Osteocyte (in vitro differentiated cells): ENCODE measurements around the gene OTUD7B. TPM values are rescaled to one million over a fixed set of nuclear protein-coding genes. Genes with fewer than 3 reads are reported as not detected.
A peak's percentile ranks its signal among the peaks of the same experiment; 100 is the strongest.

Experiments used
- DNase-seq: peaks from one replicate; pipeline ENCODE4 v3.0.0; 2021; ENCODE audit warnings: mixed read lengths; ENCODE audit not compliant: unreplicated experiment; ENCODE audit errors: extremely low spot score
- H3K27ac Mint-ChIP-seq: one replicate; pipeline ENCODE4 v1.8.0; 2021; ENCODE audit warnings: mild to moderate bottlenecking, mixed read lengths; ENCODE audit not compliant: unreplicated experiment
- H3K27me3 Mint-ChIP-seq: one replicate; pipeline ENCODE4 v1.8.0; 2021; ENCODE audit warnings: mixed read lengths; ENCODE audit not compliant: unreplicated experiment
- H3K36me3 Mint-ChIP-seq: one replicate; pipeline ENCODE4 v1.8.0; 2021; ENCODE audit warnings: mixed read lengths; ENCODE audit not compliant: unreplicated experiment
- H3K4me1 Mint-ChIP-seq: one replicate; pipeline ENCODE4 v1.8.0; 2021; ENCODE audit warnings: mixed read lengths; ENCODE audit not compliant: unreplicated experiment
- H3K4me3 Mint-ChIP-seq: one replicate; pipeline ENCODE4 v1.8.0; 2021; ENCODE audit warnings: mild to moderate bottlenecking, moderate library complexity, mixed read lengths; ENCODE audit not compliant: unreplicated experiment
- H3K9me3 Mint-ChIP-seq: one replicate; pipeline ENCODE4 v1.8.0; 2021; ENCODE audit warnings: mixed read lengths; ENCODE audit not compliant: unreplicated experiment
- total RNA-seq: library from RNA; stranded (reverse); gene quantifications from 2 replicates; pipeline ENCODE4 v1.2.1, GENCODE V29; 2021
- TF ChIP-seq, protein P1 (sequence below): fragments of 200-600 bp; sonication (generic); IDR thresholded peaks from 2 replicates; pipeline ENCODE4 v1.5.0; 2021; ENCODE audit warnings: antibody characterized with exemption, mild to moderate bottlenecking, moderate library complexity

Gene OTUD7B
- total RNA-seq, 1 donor from 2014 or later: 25.1 TPM

DNA sequence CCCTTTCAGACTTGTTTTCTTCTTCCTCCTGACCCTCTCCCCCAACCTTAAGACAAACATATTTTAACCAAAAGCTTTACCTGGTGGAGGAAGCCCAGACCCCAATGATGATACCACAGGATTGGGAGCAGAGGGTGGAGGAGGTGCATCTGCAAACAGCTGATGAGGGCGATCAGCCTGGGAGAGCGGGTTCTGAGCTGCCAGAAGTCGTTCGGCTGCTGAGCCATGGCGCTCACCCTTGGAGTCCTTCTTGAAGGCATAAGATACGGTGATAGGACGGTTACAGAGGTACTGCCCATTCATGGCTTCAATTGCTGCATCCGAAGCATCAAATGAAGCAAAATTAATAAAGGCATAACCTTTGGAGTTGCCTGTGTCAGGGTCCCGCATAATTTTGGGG lies 84.2 kb downstream of the OTUD7B start:
- Mint-ChIP-seq H3K27me3 (no peaks in the 10 kb centered on the region), H3K4me1 (peaks cover 31% of the 10 kb centered on the region), H3K27ac (no peak overlapping the region), H3K4me3 (peak overlapping the region; percentile 95), H3K9me3 (no peaks in the 10 kb centered on the region), H3K36me3 (peaks cover 42% of the 10 kb centered on the region)
- TF ChIP-seq, protein P1, sequence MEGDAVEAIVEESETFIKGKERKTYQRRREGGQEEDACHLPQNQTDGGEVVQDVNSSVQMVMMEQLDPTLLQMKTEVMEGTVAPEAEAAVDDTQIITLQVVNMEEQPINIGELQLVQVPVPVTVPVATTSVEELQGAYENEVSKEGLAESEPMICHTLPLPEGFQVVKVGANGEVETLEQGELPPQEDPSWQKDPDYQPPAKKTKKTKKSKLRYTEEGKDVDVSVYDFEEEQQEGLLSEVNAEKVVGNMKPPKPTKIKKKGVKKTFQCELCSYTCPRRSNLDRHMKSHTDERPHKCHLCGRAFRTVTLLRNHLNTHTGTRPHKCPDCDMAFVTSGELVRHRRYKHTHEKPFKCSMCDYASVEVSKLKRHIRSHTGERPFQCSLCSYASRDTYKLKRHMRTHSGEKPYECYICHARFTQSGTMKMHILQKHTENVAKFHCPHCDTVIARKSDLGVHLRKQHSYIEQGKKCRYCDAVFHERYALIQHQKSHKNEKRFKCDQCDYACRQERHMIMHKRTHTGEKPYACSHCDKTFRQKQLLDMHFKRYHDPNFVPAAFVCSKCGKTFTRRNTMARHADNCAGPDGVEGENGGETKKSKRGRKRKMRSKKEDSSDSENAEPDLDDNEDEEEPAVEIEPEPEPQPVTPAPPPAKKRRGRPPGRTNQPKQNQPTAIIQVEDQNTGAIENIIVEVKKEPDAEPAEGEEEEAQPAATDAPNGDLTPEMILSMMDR: no peak
- DNase-seq: no peak

DNA sequence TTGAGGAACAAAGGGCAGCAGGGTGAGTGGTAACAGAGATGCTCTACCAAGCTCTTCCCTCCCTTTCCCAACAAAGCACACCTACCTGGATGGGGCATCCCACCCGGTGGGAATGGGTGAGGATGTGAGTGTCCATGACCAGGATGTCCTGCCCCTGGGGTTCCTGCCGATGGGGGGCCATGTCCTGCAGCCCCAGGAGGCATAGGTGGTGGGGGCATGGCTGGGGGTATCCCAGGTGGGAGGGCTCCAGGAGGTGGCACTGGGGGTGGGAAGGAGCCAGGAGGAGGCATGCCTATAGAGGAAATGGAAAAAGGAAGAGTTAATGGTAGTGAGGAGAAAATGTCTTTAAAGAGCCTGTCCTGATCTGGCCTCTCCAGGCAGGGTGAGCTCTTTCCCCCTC lies 84.8 kb downstream of the OTUD7B start:
- Mint-ChIP-seq H3K4me3 (peak overlapping the region; percentile 95), H3K9me3 (no peaks in the 10 kb centered on the region), H3K36me3 (peaks cover 41% of the 10 kb centered on the region), H3K27me3 (no peaks in the 10 kb centered on the region), H3K27ac (no peak overlapping the region), H3K4me1 (peaks cover 30% of the 10 kb centered on the region)
- TF ChIP-seq, protein P1: no peak
- DNase-seq: no peak

DNA sequence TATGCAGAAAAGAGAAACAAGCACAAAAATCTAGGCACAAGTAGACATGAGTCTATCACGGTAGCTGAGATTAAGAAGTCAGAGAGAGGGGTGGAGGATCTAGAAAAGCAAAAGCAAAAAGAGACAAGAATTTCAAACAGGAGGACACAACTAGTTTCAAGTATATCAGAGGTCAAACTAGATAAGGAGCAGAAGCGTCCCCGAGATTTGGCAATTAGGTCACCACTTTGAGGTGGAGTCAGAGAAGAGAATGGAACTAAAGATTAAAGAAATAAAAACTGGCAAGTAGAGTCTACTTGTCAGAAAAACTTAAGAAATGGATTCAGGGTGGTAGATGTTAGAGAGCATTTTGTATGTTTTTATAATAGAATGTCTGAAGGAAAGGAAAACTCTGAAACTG lies 85.2 kb downstream of the OTUD7B start:
- H3K4me1 Mint-ChIP-seq: peaks cover 30% of the 10 kb centered on the region
- H3K36me3 Mint-ChIP-seq: peaks cover 38% of the 10 kb centered on the region
- H3K9me3 Mint-ChIP-seq: no peaks in the 10 kb centered on the region
- no peak overlapping the region for H3K27ac Mint-ChIP-seq
- H3K27me3 Mint-ChIP-seq: no peaks in the 10 kb centered on the region
- peak overlapping the region; percentile 55 for H3K4me3 Mint-ChIP-seq
- TF ChIP-seq, protein P1: no peak
- no peak for DNase-seq

DNA sequence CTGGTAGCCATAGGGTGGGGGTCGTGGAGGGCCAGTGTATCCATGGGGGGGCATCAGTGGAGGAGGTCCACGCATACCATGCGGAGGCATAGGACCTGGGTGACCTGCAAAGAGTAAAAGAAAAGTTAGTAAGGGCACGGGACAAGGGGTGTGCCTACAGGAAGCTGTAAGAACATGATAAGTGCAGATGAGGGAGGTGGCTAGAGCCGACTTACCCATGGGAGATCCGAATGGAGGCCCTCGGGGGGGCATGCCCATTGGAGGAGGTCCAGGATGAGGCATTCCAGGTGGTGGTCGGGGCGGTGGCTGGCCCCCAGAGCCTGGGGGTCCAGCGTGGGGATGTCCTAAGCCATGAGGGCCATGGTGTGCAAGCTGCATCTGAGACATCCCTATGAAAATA lies 86.9 kb downstream of the OTUD7B start:
- Mint-ChIP-seq H3K27me3 (no peaks in the 10 kb centered on the region), H3K27ac (no peak overlapping the region), H3K36me3 (peaks cover 38% of the 10 kb centered on the region), H3K4me1 (peaks cover 28% of the 10 kb centered on the region), H3K9me3 (no peaks in the 10 kb centered on the region), H3K4me3 (no peak overlapping the region)
- TF ChIP-seq, protein P1: no peak
- no peak for DNase-seq

DNA sequence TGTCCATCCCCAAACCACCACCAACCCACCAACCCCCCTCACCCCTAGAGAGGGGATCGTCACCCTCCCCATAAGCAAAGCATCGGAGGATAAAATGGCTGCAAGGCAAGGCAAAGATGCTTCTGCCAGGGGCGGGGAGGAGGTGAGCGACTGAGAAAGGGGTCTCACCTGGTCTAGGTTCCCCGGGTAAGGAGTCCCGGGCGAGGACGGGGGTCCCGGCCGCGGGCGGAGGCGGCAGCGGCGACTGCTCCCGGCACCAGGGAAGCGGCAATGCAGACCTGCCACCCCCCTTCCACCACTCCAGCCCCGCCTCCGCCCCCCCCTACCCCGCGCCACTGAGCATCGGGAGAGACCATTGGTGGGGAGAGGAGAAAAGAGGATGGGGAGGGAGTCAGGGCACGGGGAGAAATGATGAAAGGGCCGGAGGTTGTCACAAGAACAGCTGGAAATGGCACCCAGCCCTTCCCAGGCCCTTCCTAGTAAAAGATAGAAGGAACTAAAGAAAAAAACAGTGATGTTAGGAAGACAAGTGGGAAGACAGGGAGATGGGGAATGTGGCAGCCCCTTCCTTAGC lies 92.9 kb downstream of the OTUD7B start, which contains the start of gene SV2A:
TSS of gene SV2A (minus strand) at position 274 of the 574 bp plus-strand sequence. CDS start 4,004 bp downstream, outside the sequence.
- Mint-ChIP-seq H3K27me3 (no peaks in the 10 kb centered on the region), H3K27ac (peak within 1 kb of the TSS; percentile 41), H3K4me1 (peaks cover 18% of the 10 kb centered on the region), H3K36me3 (peaks cover 12% of the 10 kb centered on the region), H3K9me3 (no peaks in the 10 kb centered on the region), H3K4me3 (peak within 1 kb of the TSS; percentile 85)
- DNase-seq: no peak
- TF ChIP-seq, protein P1: no peak
